Bone marrow (tissue), 2 donors: Measurements from ENCODE around the gene C8G.
A peak's percentile ranks its signal among the peaks of the same experiment; 100 is the strongest.

Experiments
- DNase-seq, 2 donors: peaks; one replicate each; lab custom pipeline; 2025; lab: John Stamatoyannopoulos, UW

C8G gene

GRCh38 chr9:136941231-136942111 is 3.6 kb upstream of the C8G start:
- no peak for DNase-seq

DNA sequence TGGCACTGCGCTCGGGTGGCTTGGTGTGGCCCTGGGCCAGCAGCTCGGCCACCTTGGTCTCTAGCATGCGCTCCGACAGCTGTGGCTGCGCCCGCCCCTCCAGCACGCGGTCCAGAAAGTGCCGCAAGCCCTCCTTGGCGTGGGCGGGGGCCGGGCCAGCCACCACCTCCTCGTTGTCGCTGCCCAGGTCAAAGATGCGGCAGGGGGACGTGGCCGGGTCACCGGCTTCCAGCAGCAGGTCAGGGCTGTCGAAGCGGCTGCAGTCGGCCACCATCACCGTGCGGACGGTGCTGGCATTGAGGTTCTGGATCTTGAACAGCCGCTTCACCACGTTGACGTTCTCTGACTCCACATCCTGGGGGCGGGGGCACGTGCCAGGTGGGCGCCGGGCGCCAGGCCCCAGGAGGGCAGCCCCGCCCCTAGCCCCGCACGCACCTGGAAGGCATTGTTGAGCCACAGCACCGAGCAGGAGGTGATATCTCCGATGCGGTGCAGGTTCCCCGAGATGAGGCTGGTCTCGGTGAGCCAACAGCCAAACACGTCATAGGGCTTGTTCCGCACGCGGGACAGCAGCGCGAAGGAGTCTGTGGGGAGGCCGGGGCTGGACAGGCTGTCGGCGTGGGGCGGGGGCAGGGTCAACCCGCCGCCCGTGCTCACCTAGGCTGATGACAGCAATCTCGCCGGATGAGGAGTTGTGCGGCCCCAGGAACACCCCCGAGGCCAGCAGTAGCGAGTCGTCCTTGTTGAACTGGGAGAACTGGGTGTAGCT is 2.7 kb upstream of the C8G start:
- DNase-seq = no peak

DNA sequence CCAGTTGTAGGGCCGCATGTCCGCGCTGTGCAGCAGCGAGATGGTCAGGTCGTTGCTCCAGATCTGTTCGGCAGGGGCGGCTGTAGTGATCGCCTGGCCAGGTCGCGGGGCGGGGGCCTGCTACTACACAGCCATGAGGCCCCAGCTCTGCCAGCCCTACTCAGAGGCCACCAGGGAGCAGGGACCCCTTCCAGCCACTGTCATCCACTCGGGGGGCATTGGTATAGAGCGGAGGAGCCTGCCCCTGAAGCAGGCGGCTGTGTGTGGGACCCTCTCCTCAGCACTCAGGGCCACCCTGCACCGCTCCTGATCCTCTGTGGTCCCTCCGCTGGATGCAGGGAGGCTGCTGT is 2.2 kb upstream of the C8G start:
- DNase-seq = no peak

- no peak for DNase-seq
Measured at GRCh38 chr9:136943291-136944211, 1.5 kb upstream of the C8G start.

- DNase-seq = no peak
Measured at GRCh38 chr9:136944212-136944518, 878 bp upstream of the C8G start.

DNA sequence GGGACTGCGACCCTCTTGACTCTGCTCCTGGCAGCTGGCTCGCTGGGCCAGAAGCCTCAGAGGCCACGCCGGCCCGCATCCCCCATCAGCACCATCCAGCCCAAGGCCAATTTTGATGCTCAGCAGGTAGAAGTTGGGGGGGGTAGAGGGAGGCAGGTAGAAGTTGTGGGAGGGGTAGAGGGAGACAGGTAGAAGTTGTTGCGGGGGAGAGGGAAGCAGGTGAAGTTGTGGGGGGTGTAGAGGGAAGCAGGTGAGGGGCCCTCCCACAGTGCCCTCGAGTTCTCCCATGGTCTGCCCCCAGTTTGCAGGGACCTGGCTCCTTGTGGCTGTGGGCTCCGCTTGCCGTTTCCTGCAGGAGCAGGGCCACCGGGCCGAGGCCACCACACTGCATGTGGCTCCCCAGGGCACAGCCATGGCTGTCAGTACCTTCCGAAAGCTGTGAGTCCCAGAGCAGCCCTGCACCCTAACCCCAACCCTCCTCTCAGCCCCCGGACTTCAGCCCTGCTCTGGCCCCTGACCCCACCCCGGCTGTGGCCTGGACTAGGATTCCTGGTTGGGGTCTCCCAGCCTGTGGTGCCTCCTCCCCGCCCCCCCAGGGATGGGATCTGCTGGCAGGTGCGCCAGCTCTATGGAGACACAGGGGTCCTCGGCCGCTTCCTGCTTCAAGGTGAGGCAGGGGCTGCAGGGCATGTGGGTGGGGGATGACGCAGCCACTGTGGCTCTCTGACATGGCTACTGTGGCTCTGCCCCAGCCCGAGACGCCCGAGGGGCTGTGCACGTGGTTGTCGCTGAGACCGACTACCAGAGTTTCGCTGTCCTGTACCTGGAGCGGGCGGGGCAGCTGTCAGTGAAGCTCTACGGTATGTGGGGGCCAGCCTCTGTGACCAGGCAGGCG is 537 bp downstream of the C8G start:
- DNase-seq = no peak

GRCh38 chr9:136946228-136947027 is 1.4 kb downstream of the C8G start:
- no peak for DNase-seq

- DNase-seq = no peak
Measured at GRCh38 chr9:136947028-136947891, 2.2 kb downstream of the C8G start.

- peak in 1 of 2 donors; percentile 8 for DNase-seq
Measured at GRCh38 chr9:136947955-136948510, 3.0 kb downstream of the C8G start.

DNA sequence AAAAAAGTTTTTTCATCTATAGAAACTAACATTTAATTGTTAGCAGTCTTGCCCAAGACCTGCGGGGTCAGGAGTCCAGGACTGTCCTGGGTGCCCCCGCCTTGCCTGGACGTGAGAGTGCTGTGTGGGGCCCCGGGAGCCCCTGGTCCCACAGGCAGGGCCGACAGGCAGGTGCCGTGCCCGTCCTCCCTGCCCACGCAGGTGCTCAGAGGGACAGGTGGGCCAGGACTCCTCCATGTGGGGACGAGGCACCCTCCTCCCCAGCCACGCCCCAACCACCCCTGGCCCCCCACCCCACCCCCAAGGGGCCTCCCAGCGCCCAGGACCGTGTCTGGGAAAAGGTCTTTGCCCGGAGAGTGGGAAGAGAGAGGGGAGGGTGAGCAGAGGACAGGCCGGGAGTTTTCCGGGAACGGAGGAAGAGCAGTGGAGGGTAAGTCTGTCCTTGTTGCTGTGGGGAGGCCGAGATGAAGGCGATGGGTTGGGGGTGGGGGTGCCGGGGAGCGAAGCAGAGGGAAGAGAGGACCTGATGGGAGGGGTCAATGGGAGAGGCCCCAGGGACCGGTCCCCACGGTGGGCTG is 4.3 kb downstream of the C8G start:
- no peak for DNase-seq

- peak; percentile 68 to 84 for DNase-seq
Measured at GRCh38 chr9:136949817-136950655, 5.0 kb downstream of the C8G start.

- DNase-seq = no peak
Measured at GRCh38 chr9:136950656-136951276, 5.7 kb downstream of the C8G start.

- DNase-seq = no peak
Measured at GRCh38 chr9:136951541-136952320, 6.7 kb downstream of the C8G start, which contains the start of gene LCN12. Gene LCN12 (plus strand): TSS chr9:136952273. CDS start chr9:136952328, 55 bp downstream.

GRCh38 chr9:136952321-136952850 is 7.3 kb downstream of the C8G start:
- no peak for DNase-seq

GRCh38 chr9:136952876-136953770 is 8.1 kb downstream of the C8G start:
- DNase-seq = no peak
